Measurements from ENCODE around the gene SNAPC5. TPM values are rescaled to one million over a fixed set of nuclear protein-coding genes. Genes with fewer than 3 reads are reported as not detected.
A peak's percentile ranks its signal among the peaks of the same experiment; 100 is the strongest.
"Not testable (repeated sequence)": the region's sequence is repeated elsewhere in the genome, so short reads cannot be mapped to it uniquely, and the experiment has no call there.

The SNAPC5 gene
- total RNA-seq, 2 experiments from 2014 or later: 23.8 to 24.1 TPM

- peak; percentile 85 for ATAC-seq (ENCODE audit: poor library complexity)
- H3K9me3 ChIP-seq (ENCODE audit: control insufficient read depth in 1 of 2, insufficient read depth in 1 of 2, low read length in 2 of 2): no peaks in the 10 kb centered on the region
- peak within 1 kb of the TSS; percentile 100 for H3K4me3 Mint-ChIP-seq
- H3K36me3 ChIP-seq (ENCODE audit: insufficient read depth, low read length): peaks cover 38% of the 10 kb centered on the region
- intact Hi-C loops (cut with DNase I, micrococcal nuclease): loop anchor here (1.0 to 10.0 kb wide), 8 partner anchors 32 to 1773 kb away; partner anchors contain the start of genes CLN6 (in 1 of the 2), FEM1B (in 1 of the 2), SMAD6 (in 1 of the 2) and TIPIN (in 1 of the 2)
- DNase-seq: peak; percentile 69 to 91 (median 77)
- ChIA-PET POLR2A (interaction anchor here (0.7 to 1.6 kb wide), 17 partner anchors 8 to 1320 kb away, joined by 3 to 19 read pairs (median 4); partner anchors contain the start of genes CLPX, MAP2K1 and TIPIN), CTCF (interaction anchor here (1.1 kb wide), 1 partner anchor 118 kb away, joined by 4 read pairs; the partner anchor contains the start of gene MAP2K1)
- H3K27me3 Mint-ChIP-seq: no peaks in the 10 kb centered on the region
- no peak for TF ChIP-seq CTCF (IDR thresholded peaks at IDR 0.05)
- H3K36me3 Mint-ChIP-seq (ENCODE audit: low read depth): peaks cover 61% of the 10 kb centered on the region
- peaks cover 24% of the 10 kb centered on the region for H3K4me1 ChIP-seq (ENCODE audit: insufficient read depth, low read length)
- H3K27me3 ChIP-seq (ENCODE audit: control insufficient read depth in 1 of 2, insufficient read depth in 2 of 2, low read length in 2 of 2): no peaks in the 10 kb centered on the region
- H3K4me3 ChIP-seq (ENCODE audit: low read length): peak within 1 kb of the TSS; percentile 95
- H3K9me3 Mint-ChIP-seq: no peaks in the 10 kb centered on the region
- peak within 1 kb of the TSS; percentile 85 to 95 for H3K27ac ChIP-seq (ENCODE audit: low read depth in 1 of 2, low read length in 2 of 2)
- H3K27ac Mint-ChIP-seq: peak within 1 kb of the TSS; percentile 93
- H3K4me1 Mint-ChIP-seq (ENCODE audit: low read depth): peaks cover 51% of the 10 kb centered on the region
Observed at GRCh38 chr15:66504563-66505429, 7.2 kb upstream of the SNAPC5 start, which contains the start of the genes RPL4 and ZWILCH. TSS of gene RPL4 (minus strand) at chr15:66504855. CDS start at chr15:66504790, 65 bp downstream. TSS of gene ZWILCH (plus strand) at chr15:66505326. CDS start at chr15:66505339, 13 bp downstream.

DNA sequence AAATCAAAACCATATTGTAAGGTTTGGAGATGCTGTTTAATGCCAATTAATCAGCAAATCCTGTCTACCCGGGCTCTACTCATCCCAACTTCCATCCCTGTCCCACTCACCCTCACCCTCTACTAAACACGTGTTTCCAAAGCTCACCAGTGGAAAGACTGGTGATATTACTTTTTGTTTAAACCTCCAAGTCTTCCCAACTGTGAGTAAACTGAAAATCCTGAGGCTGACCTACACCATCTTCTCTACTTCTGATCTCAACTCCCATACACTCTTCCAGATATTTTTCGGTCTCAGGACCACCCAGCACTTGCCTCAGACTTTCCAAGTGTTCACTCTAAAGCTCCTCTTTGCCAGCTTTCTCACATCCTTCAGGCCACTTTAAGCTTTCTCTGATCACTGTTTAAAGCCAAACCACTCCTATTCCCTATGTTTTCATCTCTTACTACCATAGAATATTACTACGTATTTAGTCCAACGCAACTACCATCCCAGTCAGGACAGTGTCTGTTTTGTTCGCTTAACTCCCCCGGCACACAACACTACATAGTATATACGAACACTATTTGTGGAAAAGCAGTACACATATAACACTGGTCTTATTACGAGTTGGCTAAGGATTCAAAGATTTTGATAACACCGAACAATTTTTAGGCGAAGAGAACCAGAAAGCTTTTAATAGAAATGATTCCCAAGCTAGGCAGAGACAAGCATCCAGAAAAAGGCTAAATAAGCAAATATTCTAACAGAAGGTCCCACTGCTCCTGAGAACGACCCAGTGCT is 6.4 kb upstream of the SNAPC5 start:
- H3K9me3 Mint-ChIP-seq: no peaks in the 10 kb centered on the region
- no peaks in the 10 kb centered on the region for H3K27me3 Mint-ChIP-seq
- no peak for ATAC-seq (ENCODE audit: poor library complexity)
- TF ChIP-seq CTCF (IDR thresholded peaks at IDR 0.05): no peak
- peak overlapping the region; percentile 100 for H3K4me3 Mint-ChIP-seq
- peak overlapping the region; percentile 85 to 95 for H3K27ac ChIP-seq (ENCODE audit: low read depth in 1 of 2, low read length in 2 of 2)
- H3K36me3 Mint-ChIP-seq (ENCODE audit: low read depth): peaks cover 65% of the 10 kb centered on the region
- H3K27ac Mint-ChIP-seq: peak overlapping the region; percentile 93
- peaks cover 54% of the 10 kb centered on the region for H3K4me1 Mint-ChIP-seq (ENCODE audit: low read depth)
- H3K9me3 ChIP-seq (ENCODE audit: control insufficient read depth in 1 of 2, insufficient read depth in 1 of 2, low read length in 2 of 2): no peaks in the 10 kb centered on the region
- no peak for DNase-seq
- intact Hi-C loops (cut with DNase I, micrococcal nuclease): loop anchor here (1.0 to 10.0 kb wide), 7 partner anchors 31 to 1723 kb away; partner anchors contain the start of genes CLN6 (in 1 of the 2), SMAD6 (in 1 of the 2) and TIPIN (in 1 of the 2)
- H3K27me3 ChIP-seq (ENCODE audit: control insufficient read depth in 1 of 2, insufficient read depth in 2 of 2, low read length in 2 of 2): no peaks in the 10 kb centered on the region
- POLR2A ChIA-PET: interaction anchor here (0.9 to 1.6 kb wide), 6 partner anchors 31 to 1319 kb away, joined by 4 to 5 read pairs (median 4); partner anchors contain the start of genes CLPX and MAP2K1
- CTCF ChIA-PET: interaction anchor here (2.0 kb wide), 1 partner anchor 118 kb away, joined by 7 read pairs; no protein-coding TSS in a partner anchor
- peaks cover 24% of the 10 kb centered on the region for H3K4me1 ChIP-seq (ENCODE audit: insufficient read depth, low read length)
- H3K4me3 ChIP-seq (ENCODE audit: low read length): peak overlapping the region; percentile 95
- H3K36me3 ChIP-seq (ENCODE audit: insufficient read depth, low read length): peaks cover 46% of the 10 kb centered on the region

GRCh38 chr15:66503041-66503648 is 5.6 kb upstream of the SNAPC5 start:
- POLR2A ChIA-PET: interaction anchor here (0.9 to 1.3 kb wide), 3 partner anchors 30 to 211 kb away, joined by 4 to 5 read pairs (median 4); partner anchors contain the start of gene MAP2K1
- CTCF ChIA-PET: interaction anchor here (2.0 kb wide), 1 partner anchor 117 kb away, joined by 7 read pairs; no protein-coding TSS in a partner anchor
- H3K27ac Mint-ChIP-seq: peak overlapping the region; percentile 93
- not testable (repeated sequence) for DNase-seq; H3K27me3 ChIP-seq (ENCODE audit: control insufficient read depth in 1 of 2, insufficient read depth in 2 of 2, low read length in 2 of 2); ATAC-seq (ENCODE audit: poor library complexity); H3K9me3 Mint-ChIP-seq; H3K27me3 Mint-ChIP-seq; H3K9me3 ChIP-seq (ENCODE audit: control insufficient read depth in 1 of 2, insufficient read depth in 1 of 2, low read length in 2 of 2)
- H3K4me1 Mint-ChIP-seq (ENCODE audit: low read depth): peaks cover 62% of the 10 kb centered on the region
- intact Hi-C loops (cut with DNase I, micrococcal nuclease): loop anchor here in 1 of 2 experiments (5.0 to 10.0 kb wide), 5 partner anchors 202 to 1724 kb away; partner anchors contain the start of genes CLN6 and SMAD6
- H3K4me3 ChIP-seq (ENCODE audit: low read length): peak overlapping the region; percentile 95
- peaks cover 73% of the 10 kb centered on the region for H3K36me3 Mint-ChIP-seq (ENCODE audit: low read depth)
- H3K4me1 ChIP-seq (ENCODE audit: insufficient read depth, low read length): peaks cover 30% of the 10 kb centered on the region
- H3K4me3 Mint-ChIP-seq: peak overlapping the region; percentile 100
- H3K36me3 ChIP-seq (ENCODE audit: insufficient read depth, low read length): peaks cover 54% of the 10 kb centered on the region
- peak overlapping the region in 1 of 2 donors; percentile 95 for H3K27ac ChIP-seq (ENCODE audit: low read depth in 1 of 2, low read length in 2 of 2)
